ENCODE measurements around the gene CEMIP2.

Gene CEMIP2

GRCh38 chr9:71748280-71748743 lies 20.0 kb downstream of the CEMIP2 start:
- DNase-seq (ENCODE audit: low spot score): peak; percentile 46

GRCh38 chr9:71747576-71747975 lies 20.7 kb downstream of the CEMIP2 start:
- no peak for DNase-seq (ENCODE audit: low spot score)

GRCh38 chr9:71746758-71747125 lies 21.6 kb downstream of the CEMIP2 start:
- DNase-seq (ENCODE audit: low spot score): no peak

- no peak for DNase-seq (ENCODE audit: low spot score)
Observed at GRCh38 chr9:71746023-71746757, 22.1 kb downstream of the CEMIP2 start.

GRCh38 chr9:71744754-71745521 lies 23.4 kb downstream of the CEMIP2 start:
- no peak for DNase-seq (ENCODE audit: low spot score)

GRCh38 chr9:71743882-71744281 lies 24.4 kb downstream of the CEMIP2 start:
- DNase-seq (ENCODE audit: low spot score): no peak

- DNase-seq (ENCODE audit: low spot score): no peak
Observed at GRCh38 chr9:71743217-71743705, 25.1 kb downstream of the CEMIP2 start.

- DNase-seq (ENCODE audit: low spot score): no peak
Observed at GRCh38 chr9:71742703-71743102, 25.6 kb downstream of the CEMIP2 start.

- no peak for DNase-seq (ENCODE audit: low spot score)
Observed at GRCh38 chr9:71741926-71742648, 26.2 kb downstream of the CEMIP2 start.

GRCh38 chr9:71740199-71740598 lies 28.1 kb downstream of the CEMIP2 start:
- no peak for DNase-seq (ENCODE audit: low spot score)

GRCh38 chr9:71737455-71737854 lies 30.9 kb downstream of the CEMIP2 start:
- DNase-seq (ENCODE audit: low spot score): no peak

- no peak for DNase-seq (ENCODE audit: low spot score)
Observed at GRCh38 chr9:71736236-71736635, 32.1 kb downstream of the CEMIP2 start.

- DNase-seq (ENCODE audit: low spot score): no peak
Observed at GRCh38 chr9:71734950-71735349, 33.4 kb downstream of the CEMIP2 start.

GRCh38 chr9:71733176-71733575 lies 35.1 kb downstream of the CEMIP2 start:
- DNase-seq (ENCODE audit: low spot score): no peak

GRCh38 chr9:71729816-71730526 lies 38.3 kb downstream of the CEMIP2 start:
- DNase-seq (ENCODE audit: low spot score): no peak

GRCh38 chr9:71726723-71727122 lies 41.6 kb downstream of the CEMIP2 start:
- no peak for DNase-seq (ENCODE audit: low spot score)

GRCh38 chr9:71725590-71726338 lies 42.5 kb downstream of the CEMIP2 start:
- no peak for DNase-seq (ENCODE audit: low spot score)

- no peak for DNase-seq (ENCODE audit: low spot score)
Observed at GRCh38 chr9:71721855-71722254, 46.5 kb downstream of the CEMIP2 start.

GRCh38 chr9:71719562-71719961 lies 48.8 kb downstream of the CEMIP2 start:
- DNase-seq (ENCODE audit: low spot score): no peak

GRCh38 chr9:71719088-71719487 lies 49.2 kb downstream of the CEMIP2 start:
- no peak for DNase-seq (ENCODE audit: low spot score)
